WI38 (cell line): Measurements from ENCODE around the gene EIF5B.

ENCODE experiments used
- H3K4me3 ChIP-seq: 2 replicates; pipeline ENCODE4 v1.5.1; 2011; ENCODE audit warnings: low read depth, mild to moderate bottlenecking, control low read depth, low read length
- TF ChIP-seq, protein P1 (sequence below): IDR thresholded peaks from 2 replicates; pipeline ENCODE4 v1.5.1; 2012; ENCODE audit warnings: low read depth, mild to moderate bottlenecking, control low read depth, low read length

EIF5B gene

DNA sequence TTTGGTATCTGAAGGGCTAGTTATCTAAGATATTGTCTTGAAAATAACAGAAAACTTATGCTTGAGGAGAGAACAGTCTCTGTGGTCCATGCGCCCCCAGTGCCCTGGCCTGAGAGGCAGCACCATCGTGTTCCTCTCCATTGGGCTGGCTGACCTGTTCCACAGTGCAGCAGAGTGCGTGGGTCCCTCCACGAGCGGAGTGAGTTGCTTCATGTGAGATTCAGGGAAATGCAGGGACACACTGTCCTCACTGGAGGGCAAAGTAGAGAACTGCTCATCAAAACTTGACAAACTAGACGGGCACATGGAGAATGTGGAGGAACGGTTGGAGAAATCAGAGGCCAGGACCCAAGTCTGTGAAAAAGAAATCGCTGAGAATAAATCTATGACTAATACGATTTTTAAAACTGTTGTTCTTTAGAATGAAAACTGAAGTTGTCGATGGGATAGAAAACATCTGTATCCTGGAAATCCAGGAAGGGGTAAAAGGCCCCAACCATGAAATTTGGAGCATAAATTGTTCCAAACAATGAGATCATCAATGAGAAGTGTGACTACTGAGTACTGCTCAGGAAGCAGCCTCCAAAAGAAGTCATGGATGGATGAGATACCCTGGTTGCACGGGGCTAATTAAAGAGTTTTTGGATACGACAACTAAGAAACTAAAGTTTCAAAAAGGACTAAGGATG lies 94.5 kb downstream of the EIF5B start:
- TF ChIP-seq, protein P1, sequence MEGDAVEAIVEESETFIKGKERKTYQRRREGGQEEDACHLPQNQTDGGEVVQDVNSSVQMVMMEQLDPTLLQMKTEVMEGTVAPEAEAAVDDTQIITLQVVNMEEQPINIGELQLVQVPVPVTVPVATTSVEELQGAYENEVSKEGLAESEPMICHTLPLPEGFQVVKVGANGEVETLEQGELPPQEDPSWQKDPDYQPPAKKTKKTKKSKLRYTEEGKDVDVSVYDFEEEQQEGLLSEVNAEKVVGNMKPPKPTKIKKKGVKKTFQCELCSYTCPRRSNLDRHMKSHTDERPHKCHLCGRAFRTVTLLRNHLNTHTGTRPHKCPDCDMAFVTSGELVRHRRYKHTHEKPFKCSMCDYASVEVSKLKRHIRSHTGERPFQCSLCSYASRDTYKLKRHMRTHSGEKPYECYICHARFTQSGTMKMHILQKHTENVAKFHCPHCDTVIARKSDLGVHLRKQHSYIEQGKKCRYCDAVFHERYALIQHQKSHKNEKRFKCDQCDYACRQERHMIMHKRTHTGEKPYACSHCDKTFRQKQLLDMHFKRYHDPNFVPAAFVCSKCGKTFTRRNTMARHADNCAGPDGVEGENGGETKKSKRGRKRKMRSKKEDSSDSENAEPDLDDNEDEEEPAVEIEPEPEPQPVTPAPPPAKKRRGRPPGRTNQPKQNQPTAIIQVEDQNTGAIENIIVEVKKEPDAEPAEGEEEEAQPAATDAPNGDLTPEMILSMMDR = no peak
- no peak overlapping the region for H3K4me3 ChIP-seq

DNA sequence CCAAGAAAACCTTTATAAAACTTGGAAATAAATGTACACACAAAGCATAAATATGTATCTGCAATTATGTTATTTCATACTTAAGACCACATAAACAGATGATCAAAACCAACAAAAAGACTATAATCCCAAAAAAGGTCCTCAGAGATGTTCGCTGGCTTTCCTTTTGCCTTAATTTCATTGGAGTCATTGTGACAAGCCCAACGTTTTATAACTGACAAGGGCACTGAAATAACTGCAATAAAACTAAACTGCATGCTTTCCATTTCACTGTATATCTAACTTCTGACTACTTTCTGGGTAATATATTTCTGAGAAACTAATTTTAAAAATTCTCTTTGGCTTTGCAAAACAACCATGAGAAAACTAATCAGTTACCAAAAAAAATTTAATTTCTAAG lies 96.2 kb downstream of the EIF5B start:
- TF ChIP-seq, protein P1 = no peak
- no peak overlapping the region for H3K4me3 ChIP-seq

DNA sequence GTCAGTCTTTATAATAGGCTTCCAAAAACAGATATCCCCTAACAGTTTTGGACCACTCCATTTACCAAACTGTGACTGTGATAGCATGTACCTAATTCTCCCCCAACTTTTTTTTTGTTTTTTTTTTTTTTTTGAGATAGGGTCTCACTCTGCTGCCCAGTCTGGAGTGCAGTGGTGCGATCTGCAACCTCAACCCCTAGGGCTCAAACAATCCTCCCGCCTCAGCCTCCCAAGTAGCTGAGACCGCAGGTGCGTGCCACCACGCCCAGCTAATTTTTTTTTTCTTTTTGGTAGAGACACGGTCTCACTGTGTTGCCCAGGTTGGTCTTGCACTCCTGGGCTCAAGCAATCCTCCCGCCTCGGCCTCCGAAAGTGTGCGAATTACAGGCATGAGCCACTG lies 99.7 kb downstream of the EIF5B start:
- H3K4me3 ChIP-seq = no peak overlapping the region
- TF ChIP-seq, protein P1 = no peak

DNA sequence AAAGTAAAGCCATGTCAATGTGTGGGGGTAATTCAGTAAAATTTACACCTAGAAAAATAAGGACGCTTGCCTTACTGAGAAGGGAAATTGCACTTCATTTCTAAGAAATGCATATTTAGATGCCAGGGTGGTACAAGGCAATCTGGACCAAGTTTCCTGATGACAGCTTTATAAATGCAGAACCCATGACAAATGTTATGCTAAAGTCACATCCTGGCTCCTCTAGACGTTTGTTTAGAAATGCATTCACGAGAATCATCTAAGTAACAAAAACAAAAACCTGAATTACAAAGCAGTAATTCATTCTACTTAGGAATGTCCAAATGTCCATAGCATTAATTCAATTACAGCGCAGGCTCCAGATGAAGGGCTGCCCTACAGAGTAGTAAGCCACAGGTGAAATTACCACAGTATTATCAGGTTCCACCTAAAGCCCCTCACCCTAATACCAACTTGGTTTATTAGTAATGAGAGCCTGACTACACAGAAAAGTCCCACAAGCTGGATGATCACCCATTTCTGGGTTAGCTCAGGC lies 102.8 kb downstream of the EIF5B start:
- no peak overlapping the region for H3K4me3 ChIP-seq
- TF ChIP-seq, protein P1 = no peak

DNA sequence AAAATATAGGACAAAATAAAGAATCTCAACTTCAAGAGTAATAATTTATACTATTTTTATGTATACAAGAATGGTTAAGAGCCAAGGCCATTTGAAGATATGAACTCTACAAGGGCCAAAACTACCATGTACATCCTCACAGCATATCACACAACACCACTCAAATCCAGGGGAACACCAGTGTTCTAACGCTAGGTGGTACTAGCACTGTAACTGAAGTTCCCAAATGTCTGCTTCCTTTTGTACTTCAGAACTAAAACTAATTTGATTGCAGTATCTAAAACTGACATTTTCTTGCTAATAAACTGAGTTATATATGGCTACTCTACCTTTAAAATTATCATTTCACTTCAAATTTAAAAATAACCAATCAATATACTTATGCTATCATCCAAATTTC lies 105.6 kb downstream of the EIF5B start:
- TF ChIP-seq, protein P1 = no peak; the same call in 1 of the 2 replicates
- H3K4me3 ChIP-seq = no peak overlapping the region

DNA sequence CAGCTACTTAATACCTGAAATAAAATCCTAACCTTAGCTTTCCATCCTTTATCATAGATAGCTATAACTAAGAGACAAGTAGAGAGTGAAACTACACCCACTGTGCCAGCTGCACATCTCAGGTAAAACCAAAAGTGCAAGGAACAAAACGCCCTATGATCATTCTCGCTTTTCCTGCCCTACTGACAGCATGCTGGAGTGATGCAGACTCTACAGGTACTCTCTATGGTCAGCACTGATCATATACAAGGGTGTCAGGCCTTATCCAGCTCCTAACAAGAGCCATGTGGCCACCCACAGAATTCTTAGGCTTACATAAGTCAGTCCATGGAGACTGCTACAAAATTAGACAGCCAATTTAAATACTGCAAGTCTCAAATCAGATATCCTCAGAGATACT lies 107.0 kb downstream of the EIF5B start:
- H3K4me3 ChIP-seq = no peak overlapping the region
- TF ChIP-seq, protein P1 = no peak

DNA sequence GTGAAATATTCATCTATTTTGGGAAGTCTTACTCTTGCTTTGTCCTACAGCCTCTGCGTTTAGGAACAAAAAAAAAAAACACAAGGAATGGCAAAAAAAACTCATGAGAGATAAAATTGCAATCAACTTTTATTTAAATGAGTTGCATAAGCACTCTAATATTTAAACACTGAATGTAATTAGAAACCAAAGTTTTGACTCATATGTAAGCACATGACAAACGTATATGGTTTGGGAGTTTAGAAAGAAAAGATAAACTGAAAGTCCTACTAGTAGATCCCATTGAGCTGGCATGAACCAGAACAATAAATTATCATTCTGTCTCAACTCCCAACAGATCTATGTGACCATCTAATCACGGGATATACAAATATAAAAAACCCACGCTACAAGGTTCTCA lies 107.9 kb downstream of the EIF5B start:
- H3K4me3 ChIP-seq = no peak overlapping the region
- TF ChIP-seq, protein P1 = no peak
